HG02885 (cell line): Measurements from ENCODE around the gene DTNBP1.

Experiments
- ATAC-seq: cut with Tn5 transposase; IDR thresholded peaks from one replicate; pipeline ENCODE4 v1.9.1; 2021; ENCODE audit warnings: mild to moderate bottlenecking; ENCODE audit not compliant: unreplicated experiment, poor library complexity

The DTNBP1 gene

GRCh38 chr6:15662326-15663129, at the start of gene DTNBP1:
TSS of gene DTNBP1 (minus strand) at chr6:15663028. CDS start at chr6:15662869, 159 bp downstream.
- peak; percentile 70 for ATAC-seq

- no peak for ATAC-seq
These were observed 46.9 kb upstream of the DTNBP1 start for GRCh38 chr6:15709651-15710269.

- ATAC-seq, result no peak
These were observed 45.4 kb upstream of the DTNBP1 start for GRCh38 chr6:15708231-15708630.

DNA sequence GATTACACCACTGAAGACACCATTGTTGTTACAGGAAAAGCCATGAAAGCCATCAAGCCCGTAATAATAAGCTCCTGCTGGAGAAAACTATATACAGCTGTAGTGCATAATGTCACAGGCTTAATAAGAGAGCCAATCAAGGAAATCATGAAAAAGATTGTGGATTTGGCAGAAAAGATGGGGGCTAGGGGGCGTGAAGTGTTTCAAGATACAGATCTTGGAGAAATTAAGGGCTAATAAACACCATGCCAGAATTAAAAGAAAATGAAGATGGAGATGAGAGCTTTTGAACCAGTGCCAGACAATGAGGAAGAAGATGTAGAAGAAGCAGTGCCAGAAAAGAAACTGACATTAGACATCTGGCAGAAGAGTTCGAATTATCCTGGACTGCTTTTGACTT, 43.2 kb upstream of the DTNBP1 start:
- ATAC-seq, result no peak

GRCh38 chr6:15698471-15698870, 35.6 kb upstream of the DTNBP1 start:
- ATAC-seq, result no peak

GRCh38 chr6:15697895-15698294, 35.1 kb upstream of the DTNBP1 start:
- no peak for ATAC-seq

DNA sequence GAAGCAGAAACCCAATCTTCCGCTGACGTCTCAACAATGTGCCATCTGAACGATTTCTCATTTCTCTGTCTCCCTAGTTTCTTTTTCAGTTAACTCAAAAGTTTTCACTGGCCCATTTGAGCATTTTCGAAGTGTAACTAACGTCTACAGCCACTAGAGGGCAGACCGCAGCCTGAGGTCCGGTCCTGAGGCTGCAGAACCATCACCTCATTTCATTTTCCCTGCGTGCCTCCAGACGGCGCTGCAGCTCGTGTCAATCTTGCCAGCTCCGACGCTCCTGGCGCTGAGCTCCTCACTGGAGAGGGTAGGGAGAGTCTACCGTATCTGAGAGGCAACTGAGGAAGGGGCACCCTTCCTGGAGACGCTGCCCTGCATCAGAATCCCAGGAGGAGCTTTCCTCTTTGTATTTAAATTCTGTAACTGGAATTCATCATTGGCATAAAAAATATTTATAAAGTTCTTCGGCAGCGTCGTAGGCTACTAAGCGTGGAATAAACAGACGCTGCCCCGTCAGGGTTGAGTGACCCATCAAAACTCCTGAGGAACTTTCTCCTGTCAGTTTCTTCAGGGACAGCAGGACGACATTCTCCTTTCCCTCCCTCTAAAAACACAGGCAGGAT, 28.5 kb upstream of the DTNBP1 start:
- peak; percentile 96 for ATAC-seq

DNA sequence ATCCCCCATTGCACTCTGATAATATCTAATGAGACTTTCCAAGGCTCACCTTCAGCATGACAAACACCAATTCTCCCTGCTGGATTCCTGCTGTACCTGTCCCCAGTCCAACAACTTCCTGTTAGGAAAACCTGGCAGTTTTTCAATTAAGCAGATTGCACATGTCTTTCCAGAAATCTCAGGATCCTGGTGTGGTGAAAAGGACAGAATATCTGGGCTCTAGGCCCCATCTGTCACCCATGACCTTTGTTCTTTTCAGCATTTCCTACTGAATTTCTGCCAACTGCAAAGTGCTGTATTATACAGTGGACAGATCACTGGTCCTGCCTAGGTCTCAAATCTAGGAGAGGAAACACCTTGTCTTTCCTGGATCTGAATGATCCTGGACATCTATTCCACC, 27.7 kb upstream of the DTNBP1 start:
- ATAC-seq, result no peak

DNA sequence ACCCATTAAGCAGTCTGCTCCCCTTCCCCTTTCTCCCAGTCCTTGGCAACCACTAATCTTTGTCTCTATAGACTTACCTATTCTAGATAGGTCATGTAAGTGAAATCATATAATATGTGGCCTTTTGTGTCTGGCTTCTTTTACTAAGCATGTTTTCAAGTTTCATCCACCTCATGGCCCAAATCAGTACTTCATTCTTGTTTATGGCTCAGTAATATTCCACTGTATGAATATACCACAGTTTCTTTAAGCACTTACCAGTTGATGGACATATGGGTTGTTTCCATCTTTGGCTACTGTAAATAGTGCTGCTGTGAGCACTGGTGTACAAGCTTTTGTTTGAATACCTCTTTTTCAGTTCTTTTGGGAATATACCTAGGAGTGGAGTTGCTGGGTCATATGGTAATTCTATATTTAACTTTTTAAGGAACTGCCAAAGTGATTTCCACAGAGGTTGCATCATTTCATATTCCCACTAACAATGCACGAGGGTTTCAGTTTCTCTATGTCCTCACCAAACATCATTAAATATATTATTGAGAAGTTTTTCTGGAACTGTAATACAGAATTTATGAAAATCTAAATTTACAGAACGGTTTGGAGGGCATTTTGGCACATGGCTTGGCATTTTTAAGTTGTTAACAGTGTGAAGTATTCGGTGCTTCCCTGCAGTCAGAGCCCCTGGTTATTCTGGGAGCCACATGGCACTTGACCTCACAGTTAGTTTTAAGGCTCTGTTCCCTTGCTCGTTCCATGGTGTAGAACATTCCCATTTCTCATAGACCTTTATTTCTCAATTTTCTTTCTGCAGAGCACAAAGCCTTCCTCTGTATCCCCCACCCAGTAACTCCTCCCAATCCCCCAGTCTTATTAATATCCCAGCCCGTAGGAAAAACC, 27.0 kb upstream of the DTNBP1 start:
- ATAC-seq, result no peak

GRCh38 chr6:15685619-15686018, 22.8 kb upstream of the DTNBP1 start:
- ATAC-seq, result no peak

- no peak for ATAC-seq
These were observed 20.4 kb upstream of the DTNBP1 start for GRCh38 chr6:15682965-15683822.

- no peak for ATAC-seq
These were observed 19.1 kb upstream of the DTNBP1 start for GRCh38 chr6:15681946-15682345.

DNA sequence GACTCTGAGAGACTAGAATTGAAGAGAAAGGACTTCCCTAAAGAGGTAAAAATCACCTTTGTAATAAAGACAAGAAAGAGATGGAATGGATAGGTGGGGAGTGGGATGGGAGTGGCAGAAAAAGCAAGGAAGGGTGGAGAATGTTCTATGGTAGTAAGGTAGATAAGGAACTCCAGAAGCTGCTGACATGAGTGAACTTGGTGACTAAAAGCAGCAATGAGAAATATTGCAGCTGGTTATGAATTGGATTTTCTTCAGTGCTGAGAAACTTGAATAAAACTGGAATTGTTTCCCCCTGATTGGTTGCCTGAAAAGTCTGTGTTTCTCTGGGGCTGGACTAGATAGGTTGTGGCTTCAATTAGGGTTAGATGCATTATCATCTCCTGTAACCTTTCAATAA, 15.7 kb upstream of the DTNBP1 start:
- ATAC-seq, result no peak

GRCh38 chr6:15677822-15678221, 15.0 kb upstream of the DTNBP1 start:
- no peak for ATAC-seq

DNA sequence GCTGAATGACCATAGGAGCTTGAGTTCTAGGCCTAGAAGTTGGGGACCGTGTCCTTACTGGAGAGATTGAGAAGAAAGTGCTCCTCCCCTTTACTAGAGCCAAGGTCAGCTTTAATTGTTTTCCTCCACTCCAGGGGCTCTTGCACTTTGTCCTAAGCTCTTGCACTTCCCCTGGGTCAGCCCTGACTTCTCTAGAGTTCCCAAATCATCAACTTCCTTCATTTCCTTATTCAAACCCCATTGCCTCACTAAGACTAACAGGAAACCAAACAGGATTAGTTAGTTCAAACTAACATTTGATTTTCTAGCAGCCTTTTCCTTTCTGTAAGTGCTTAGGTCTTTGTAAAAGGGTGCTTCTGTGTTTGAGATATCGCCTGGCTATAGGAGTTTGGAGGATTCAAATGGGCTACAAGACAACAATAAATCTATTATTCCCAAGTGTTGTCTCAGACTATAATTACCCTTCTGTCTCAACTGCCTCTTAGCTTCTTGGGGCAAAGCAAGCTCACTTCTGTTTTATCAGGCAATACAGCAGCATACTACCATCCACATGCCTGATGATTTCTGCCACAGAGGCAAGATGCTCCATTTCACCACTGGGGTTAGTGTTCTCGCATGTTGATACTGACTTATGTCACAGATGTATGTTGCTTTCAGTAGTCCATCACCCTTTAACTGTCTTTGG, 12.8 kb upstream of the DTNBP1 start:
- ATAC-seq, result no peak

DNA sequence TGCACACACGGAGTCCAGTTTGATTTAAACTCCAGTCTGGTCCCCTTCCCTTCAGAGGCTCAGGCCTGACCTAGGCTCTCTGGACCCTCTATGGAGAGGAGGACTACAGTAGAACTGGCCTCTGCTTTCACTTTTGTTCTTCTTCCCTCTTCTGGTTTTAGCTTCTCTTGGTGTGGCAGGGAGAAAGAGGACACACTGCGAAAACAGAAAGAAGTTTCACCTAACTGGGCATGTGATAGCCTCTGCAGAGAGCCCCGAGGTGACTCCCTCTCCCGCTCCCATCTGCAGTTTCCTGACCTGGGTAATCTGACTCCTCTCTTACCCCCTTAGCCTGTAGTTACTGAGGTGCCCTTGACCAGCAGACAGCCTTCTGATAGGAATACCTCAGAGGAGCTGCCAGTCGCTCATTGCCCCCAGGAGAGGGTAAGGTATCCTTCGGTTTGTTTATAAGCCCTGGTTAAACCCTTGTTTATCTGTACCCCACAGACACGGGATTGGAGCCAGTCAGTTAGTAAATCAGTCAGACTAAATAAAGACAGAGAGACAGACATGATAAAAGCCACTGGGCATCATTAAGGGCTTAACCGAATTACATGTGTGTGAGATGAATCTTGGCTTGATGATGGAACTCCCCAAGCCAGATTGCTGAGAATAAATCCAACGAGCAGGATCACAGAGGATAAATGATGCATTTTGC, 12.0 kb upstream of the DTNBP1 start:
- no peak for ATAC-seq

DNA sequence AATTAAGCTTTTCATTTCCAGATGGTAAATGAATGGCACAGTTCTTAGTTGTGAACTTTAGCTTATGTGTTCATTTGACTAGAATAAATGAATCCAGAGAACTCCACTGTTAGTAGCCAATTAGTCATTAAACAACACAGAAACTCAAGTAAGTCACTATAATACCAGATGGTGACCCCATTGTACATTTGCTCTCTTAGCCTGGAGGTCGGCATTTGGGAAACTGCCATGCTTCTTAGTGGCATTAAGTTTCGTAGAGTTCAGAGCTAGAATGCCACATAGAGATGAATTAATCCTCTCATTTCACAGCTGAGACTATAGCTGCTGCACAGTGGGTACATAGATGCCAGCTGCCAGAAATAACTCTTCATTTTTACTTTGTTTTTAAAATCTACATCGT, 10.8 kb upstream of the DTNBP1 start:
- no peak for ATAC-seq

DNA sequence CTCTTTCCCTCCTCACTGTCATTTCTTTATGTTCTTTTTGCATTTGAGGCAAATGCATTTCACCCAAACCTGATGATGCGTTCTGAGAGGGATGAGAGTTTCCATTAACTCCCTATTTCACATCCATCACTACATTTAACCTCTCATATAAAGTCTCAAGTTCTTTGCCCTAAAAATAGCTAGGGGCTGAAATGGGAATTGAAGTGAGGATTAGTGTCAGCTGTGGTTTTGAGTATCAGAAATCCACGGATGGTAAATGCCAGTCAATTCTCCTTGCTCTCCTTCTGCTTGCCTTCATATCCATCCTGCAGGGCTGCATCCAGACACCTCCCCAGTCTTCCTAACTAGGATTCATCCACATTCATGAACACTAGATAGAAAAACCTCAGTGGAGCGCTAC, 10.0 kb upstream of the DTNBP1 start:
- no peak for ATAC-seq

DNA sequence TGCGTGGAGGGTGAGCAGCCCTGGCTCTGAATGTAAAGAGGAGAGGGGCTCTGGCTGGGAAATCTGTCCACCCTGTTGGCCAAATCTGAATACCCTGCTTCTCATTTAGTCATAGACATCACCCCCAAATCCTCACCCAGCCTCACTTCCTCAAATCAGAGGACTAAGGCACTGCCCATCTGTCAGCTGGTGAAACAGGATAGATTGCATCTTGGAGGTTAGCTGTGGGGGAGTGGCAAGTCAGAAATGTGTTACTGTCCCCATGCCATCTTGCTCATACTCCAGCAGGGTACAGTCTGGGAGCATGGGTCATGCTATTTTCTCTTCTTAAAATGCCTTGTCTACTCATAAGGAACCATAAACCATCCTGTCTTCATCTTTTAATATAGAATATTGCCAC, 9.5 kb upstream of the DTNBP1 start:
- ATAC-seq, result no peak
